ENCODE results near the gene ACAT1.
"Not testable (repeated sequence)": the region's sequence is repeated elsewhere in the genome, so short reads cannot be mapped to it uniquely, and the experiment has no call there.

The ACAT1 gene

DNA sequence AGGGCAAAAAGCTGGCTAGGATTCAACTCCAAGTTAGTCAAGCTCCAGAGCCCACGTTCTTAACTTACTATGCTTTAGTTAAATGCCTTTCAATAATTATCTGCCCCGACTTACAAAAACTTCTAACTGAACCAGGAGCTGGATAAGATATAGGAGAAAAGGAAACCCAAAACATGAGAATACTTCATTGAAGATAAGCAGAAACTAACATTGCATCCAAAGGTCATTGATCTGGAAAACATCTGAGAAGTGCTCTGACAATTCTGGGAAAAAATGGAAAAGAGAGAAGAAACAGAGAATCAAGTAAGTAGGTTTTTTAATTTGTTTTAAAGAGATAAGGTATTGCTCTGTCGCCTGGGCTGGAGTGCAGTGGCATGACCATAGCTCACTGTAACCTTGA lies 27.2 kb downstream of the ACAT1 start:
- DNase-seq = no peak

GRCh38 chr11:108154591-108154990 lies 33.2 kb downstream of the ACAT1 start:
- DNase-seq = no peak

GRCh38 chr11:108160970-108161566 lies 39.7 kb downstream of the ACAT1 start:
- no peak for DNase-seq

DNA sequence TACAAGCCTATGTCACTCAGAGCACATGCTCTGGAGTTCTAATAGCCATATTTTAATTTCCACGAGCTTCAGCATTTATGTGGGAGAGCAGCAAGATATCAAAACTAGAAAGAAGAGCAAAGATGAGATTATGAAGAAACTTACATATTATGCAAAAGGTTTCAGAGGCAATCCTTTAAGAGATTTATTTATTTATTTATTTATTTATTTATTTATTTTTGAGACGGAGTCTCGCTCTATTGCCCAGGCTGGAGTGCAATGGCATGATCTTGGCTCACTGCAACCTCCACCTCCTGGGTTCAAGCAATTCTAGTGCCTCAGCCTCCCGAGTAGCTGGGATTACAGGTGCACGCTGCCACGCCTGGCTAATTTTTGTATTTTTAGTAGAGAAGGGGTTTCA lies 41.5 kb downstream of the ACAT1 start:
- not testable (repeated sequence) for DNase-seq

DNA sequence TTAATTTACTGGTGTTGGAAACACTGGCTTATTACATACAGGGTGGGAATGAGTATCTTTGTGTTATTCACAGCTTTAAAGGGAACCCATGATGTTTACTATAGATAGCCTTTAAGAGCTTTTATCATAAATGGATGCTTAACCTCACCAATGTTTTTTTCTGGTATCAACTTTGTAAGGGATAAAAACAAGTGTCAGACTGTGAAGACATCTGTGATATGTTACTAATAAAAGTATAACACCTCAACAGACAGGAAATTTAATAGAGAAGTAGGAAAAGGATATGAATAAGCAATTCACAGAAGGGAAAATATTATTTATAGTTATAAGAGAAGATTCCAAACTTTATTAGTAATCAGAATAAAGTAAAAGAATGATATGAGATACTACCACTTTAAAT lies 46.3 kb downstream of the ACAT1 start:
- no peak for DNase-seq

DNA sequence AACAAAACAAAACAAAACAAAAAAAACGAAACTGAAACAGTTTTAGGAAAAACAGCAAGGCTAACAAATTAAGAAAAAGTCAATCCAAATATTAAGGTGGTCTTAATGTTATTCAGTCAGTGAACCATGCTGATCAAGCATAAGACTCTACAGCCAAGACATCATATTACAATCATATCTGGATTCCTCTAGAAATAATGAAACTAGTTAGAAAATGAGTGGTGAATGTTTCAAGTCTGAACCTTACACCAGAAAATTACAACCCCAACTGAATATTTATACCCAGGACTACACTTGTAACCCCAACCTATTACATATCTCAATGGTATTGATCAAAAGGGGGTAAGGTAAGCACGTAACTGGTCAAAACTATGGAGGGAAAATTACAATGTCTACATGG lies 48.8 kb downstream of the ACAT1 start:
- no peak for DNase-seq

- DNase-seq = no peak
Observed at GRCh38 chr11:108177570-108177969, 56.2 kb downstream of the ACAT1 start.

- DNase-seq = no peak
Observed at GRCh38 chr11:108193725-108194124, 72.4 kb downstream of the ACAT1 start.

DNA sequence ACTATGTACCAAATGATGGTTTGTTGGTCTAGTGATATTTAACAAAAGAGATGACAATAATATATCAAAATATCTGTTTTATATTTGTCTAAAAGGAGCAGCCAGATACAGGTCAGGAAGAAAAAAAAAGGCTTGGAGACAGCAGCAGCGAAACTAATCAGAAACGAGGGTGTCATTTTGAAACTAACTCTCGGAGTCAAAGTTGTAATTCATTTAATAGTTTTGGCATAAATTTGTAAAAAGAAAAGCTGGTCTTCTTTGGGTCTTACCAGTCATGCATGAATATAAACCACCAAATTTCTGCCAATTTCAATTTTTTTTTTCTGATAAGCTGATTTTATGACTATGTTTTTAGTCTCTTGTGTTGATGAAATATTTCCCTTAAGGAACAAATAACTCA lies 75.5 kb downstream of the ACAT1 start:
- DNase-seq = no peak
